ENCODE results near the gene SYTL1. TPM values are rescaled to one million over a fixed set of nuclear protein-coding genes. Genes with fewer than 3 reads are reported as not detected.

Gene SYTL1
- total RNA-seq, 1 donor from 2014 or later = 29.3 TPM

DNA sequence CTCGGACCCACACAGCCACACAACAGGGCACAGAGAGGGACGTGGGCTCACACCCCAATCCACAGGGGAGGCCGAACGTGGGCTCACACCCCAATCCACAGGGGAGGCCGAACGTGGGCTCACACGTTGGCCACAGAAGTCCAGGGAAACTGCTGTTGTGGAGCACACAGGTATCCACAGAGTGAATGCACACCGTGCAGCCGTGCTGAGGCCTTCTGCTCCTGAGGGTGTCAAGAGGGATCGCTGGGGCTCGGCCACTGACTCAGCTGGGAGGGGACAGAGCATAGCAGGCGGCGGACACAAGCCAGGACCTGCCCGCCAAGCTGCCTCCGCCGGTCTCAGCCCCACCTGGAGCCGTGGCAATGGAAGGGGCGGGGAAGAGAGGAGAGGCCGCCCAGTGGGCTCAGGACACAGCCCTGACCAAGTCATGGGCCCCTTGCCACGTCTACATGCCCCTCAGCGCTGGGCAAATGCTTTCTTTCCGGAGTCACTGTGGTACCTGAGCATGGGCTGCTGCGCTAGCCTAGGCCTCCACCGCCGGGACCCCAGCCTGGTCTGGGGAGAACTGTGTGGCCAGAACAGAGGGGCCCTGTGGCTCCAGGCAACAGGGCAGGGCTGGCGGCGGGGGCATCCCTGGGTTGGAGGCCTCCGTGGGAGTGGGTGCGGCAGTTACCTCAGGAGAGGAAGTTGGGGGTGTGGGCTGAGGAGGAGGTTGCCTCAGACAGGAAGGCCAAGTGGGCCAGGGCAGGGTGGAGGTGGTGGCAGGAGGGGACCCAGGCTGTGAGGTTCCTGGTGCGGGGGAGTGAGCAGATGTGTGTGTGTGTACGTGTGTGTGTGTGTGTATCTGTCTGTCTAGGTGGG lies 1.2 kb downstream of the SYTL1 start:
- Histone ChIP-seq H3K27ac (peak overlapping the region; percentile 78), H3K4me3 (peak overlapping the region; percentile 61), H3K9me3 (no peaks in the 10 kb centered on the region), H3K36me3 (peaks cover 10% of the 10 kb centered on the region), H3K4me1 (peaks cover 37% of the 10 kb centered on the region), H3K27me3 (ENCODE audit: low read depth) (no peaks in the 10 kb centered on the region)
- ATAC-seq = peak; percentile 81 to 83
- TF ChIP-seq, protein P1, sequence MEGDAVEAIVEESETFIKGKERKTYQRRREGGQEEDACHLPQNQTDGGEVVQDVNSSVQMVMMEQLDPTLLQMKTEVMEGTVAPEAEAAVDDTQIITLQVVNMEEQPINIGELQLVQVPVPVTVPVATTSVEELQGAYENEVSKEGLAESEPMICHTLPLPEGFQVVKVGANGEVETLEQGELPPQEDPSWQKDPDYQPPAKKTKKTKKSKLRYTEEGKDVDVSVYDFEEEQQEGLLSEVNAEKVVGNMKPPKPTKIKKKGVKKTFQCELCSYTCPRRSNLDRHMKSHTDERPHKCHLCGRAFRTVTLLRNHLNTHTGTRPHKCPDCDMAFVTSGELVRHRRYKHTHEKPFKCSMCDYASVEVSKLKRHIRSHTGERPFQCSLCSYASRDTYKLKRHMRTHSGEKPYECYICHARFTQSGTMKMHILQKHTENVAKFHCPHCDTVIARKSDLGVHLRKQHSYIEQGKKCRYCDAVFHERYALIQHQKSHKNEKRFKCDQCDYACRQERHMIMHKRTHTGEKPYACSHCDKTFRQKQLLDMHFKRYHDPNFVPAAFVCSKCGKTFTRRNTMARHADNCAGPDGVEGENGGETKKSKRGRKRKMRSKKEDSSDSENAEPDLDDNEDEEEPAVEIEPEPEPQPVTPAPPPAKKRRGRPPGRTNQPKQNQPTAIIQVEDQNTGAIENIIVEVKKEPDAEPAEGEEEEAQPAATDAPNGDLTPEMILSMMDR (IDR thresholded peaks at IDR 0.05) = no peak
- intact Hi-C loops (cut with DNase I) = no loop called here
- DNase-seq = peak; percentile 82

DNA sequence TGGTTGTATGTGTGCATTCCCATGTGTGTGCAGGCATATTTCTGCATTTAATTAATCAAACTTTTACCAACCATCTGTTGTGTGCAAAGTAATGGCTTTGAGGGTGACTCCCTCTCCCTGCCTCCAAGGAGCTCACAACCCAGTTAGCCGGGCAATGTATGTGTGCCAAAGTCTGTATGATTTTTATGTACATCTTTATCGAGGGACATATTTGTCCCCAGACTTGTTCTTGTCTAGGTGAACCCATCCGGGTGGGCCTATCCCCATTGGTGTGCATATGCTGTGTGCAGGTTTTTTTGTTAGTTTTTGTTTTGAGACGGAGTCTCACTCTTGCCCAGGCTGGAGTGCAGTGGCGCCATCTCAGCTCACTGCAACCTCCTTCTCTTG lies 1.8 kb downstream of the SYTL1 start:
- H3K27me3 ChIP-seq (ENCODE audit: low read depth) = no peaks in the 10 kb centered on the region
- intact Hi-C loops (cut with DNase I) = no loop called here
- H3K4me1 ChIP-seq = peaks cover 37% of the 10 kb centered on the region
- no peaks in the 10 kb centered on the region for H3K9me3 ChIP-seq
- TF ChIP-seq, protein P1 (IDR thresholded peaks at IDR 0.05) = no peak
- no peak for ATAC-seq
- peak overlapping the region; percentile 78 for H3K27ac ChIP-seq
- H3K36me3 ChIP-seq = peaks cover 7% of the 10 kb centered on the region
- DNase-seq = no peak
- H3K4me3 ChIP-seq = peak overlapping the region; percentile 61

DNA sequence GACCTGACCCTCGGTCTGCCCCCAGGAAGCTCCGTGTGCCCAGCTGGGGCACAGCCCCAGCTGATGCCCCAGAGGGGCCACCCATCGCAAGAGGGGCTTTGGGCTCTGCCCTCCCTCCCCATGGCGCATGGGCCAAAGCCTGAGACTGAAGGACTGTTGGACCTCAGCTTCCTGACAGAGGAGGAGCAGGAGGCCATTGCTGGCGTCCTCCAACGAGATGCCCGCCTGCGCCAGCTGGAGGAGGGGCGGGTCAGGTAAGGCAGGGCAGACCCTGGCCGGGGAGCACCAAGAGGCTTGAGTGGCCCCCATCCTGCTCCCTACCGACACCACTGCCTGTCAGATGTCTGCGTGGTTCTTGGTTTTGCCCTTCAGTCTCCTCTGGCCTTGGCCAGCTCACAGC lies 3.5 kb downstream of the SYTL1 start:
- no peak for ATAC-seq
- no peak for DNase-seq
- TF ChIP-seq, protein P1 (IDR thresholded peaks at IDR 0.05) = no peak
- Histone ChIP-seq H3K27ac (no peak overlapping the region), H3K4me3 (no peak overlapping the region), H3K9me3 (no peaks in the 10 kb centered on the region), H3K4me1 (peaks cover 51% of the 10 kb centered on the region), H3K36me3 (peaks cover 2% of the 10 kb centered on the region), H3K27me3 (ENCODE audit: low read depth) (no peaks in the 10 kb centered on the region)
- intact Hi-C loops (cut with DNase I) = no loop called here

DNA sequence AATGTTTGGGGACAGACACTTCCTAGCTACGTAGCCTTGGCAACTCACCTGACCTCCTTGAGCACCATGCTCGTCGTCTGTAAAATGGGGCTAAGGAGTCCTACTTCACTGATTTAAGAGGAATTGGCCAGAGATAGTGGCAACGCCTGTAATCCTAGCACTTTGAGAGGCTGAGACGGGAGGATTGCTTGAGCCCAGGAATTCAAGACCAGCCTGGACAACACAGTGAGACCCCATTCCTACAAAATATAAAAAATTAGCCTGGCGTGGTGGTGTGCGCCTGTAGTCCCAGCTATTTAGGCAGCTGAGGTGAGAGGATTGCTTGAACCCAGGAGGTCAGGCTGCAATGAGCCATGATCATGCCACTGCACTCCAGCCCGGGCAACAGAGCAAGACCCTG lies 4.5 kb downstream of the SYTL1 start:
- no peak overlapping the region for H3K4me3 ChIP-seq
- H3K4me1 ChIP-seq = peaks cover 57% of the 10 kb centered on the region
- DNase-seq (no peak), ATAC-seq (no peak)
- H3K27me3 ChIP-seq (ENCODE audit: low read depth) = no peaks in the 10 kb centered on the region
- TF ChIP-seq, protein P1 (IDR thresholded peaks at IDR 0.05) = no peak
- no peak overlapping the region for H3K27ac ChIP-seq
- intact Hi-C loops (cut with DNase I) = no loop called here
- H3K9me3 ChIP-seq = no peaks in the 10 kb centered on the region
- peaks cover 7% of the 10 kb centered on the region for H3K36me3 ChIP-seq

DNA sequence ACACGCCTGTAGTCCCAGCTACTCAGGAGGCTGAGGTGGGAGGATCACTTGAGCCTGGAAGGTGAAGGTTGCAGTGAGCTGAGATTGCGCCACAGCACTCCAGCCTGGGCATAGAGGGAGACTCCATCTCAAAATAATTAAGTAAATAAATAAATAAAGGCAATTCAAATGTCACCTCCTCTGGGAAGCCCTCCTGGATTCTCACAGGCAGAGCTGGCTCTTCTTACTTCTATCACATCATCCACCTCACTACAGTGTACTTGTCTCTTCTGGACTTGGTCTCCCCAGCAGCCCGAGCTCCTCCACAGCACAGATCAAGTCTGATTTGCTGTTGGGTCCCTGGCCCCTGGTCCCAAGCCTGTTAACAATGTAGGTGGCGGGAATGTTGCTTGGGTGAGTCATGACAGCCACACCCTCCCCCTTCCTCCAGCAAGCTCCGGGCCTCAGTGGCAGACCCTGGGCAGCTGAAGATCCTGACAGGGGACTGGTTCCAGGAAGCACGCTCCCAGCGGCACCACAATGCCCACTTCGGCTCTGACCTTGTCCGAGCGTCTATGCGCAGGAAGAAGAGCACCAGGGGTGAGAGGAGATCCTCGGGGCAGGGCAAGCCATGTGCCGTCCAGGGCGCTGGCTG lies 5.3 kb downstream of the SYTL1 start:
- no peak for ATAC-seq
- H3K36me3 ChIP-seq = peaks cover 7% of the 10 kb centered on the region
- H3K27ac ChIP-seq = no peak overlapping the region
- H3K9me3 ChIP-seq = no peaks in the 10 kb centered on the region
- H3K27me3 ChIP-seq (ENCODE audit: low read depth) = no peaks in the 10 kb centered on the region
- no peak for DNase-seq
- intact Hi-C loops (cut with DNase I) = no loop called here
- TF ChIP-seq, protein P1 (IDR thresholded peaks at IDR 0.05) = no peak
- H3K4me3 ChIP-seq = no peak overlapping the region
- H3K4me1 ChIP-seq = peaks cover 51% of the 10 kb centered on the region
